ENCODE results near the gene TRIM58.

DNA sequence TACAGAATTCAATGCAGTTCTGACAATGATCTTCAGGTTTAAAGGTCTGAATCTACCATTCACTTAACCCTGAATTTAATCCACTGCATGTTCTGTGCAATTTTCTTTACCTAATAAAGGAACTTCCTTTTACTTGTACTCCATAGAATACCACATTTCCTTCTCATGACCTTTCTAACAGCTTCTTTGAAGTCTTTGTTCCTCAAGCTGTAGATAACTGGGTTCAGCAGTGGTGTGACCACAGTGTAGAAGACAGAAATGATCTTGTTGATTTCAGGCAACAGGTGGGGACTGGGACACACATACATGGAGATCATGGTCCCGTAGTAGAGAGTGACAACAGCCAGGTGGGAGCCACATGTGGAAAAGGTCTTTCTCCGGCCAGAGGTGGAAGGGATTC, 16.2 kb upstream of the TRIM58 start:
- TF ChIP-seq, protein P1, sequence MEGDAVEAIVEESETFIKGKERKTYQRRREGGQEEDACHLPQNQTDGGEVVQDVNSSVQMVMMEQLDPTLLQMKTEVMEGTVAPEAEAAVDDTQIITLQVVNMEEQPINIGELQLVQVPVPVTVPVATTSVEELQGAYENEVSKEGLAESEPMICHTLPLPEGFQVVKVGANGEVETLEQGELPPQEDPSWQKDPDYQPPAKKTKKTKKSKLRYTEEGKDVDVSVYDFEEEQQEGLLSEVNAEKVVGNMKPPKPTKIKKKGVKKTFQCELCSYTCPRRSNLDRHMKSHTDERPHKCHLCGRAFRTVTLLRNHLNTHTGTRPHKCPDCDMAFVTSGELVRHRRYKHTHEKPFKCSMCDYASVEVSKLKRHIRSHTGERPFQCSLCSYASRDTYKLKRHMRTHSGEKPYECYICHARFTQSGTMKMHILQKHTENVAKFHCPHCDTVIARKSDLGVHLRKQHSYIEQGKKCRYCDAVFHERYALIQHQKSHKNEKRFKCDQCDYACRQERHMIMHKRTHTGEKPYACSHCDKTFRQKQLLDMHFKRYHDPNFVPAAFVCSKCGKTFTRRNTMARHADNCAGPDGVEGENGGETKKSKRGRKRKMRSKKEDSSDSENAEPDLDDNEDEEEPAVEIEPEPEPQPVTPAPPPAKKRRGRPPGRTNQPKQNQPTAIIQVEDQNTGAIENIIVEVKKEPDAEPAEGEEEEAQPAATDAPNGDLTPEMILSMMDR (conservative IDR thresholded peaks at IDR 0.05 in 1 of 2, IDR thresholded peaks at IDR 0.05 in 1 of 2; ENCODE audit: low read depth in 1 of 2, low read length in 2 of 2), result no peak
- no peak for TF ChIP-seq EZH2 (IDR thresholded peaks at IDR 0.05; ENCODE audit: low read length, missing control alignments)
